ENCODE measurements around the gene EVX2.

EVX2 gene

GRCh38 chr2:176085861-176086771 is 2.4 kb upstream of the EVX2 start:
- in situ Hi-C loops (cut with MboI; ENCODE audit: low sequenced_read_pairs), result loop anchor here (25.0 kb wide), 1 partner anchor 399 kb away; no protein-coding TSS in a partner anchor

DNA sequence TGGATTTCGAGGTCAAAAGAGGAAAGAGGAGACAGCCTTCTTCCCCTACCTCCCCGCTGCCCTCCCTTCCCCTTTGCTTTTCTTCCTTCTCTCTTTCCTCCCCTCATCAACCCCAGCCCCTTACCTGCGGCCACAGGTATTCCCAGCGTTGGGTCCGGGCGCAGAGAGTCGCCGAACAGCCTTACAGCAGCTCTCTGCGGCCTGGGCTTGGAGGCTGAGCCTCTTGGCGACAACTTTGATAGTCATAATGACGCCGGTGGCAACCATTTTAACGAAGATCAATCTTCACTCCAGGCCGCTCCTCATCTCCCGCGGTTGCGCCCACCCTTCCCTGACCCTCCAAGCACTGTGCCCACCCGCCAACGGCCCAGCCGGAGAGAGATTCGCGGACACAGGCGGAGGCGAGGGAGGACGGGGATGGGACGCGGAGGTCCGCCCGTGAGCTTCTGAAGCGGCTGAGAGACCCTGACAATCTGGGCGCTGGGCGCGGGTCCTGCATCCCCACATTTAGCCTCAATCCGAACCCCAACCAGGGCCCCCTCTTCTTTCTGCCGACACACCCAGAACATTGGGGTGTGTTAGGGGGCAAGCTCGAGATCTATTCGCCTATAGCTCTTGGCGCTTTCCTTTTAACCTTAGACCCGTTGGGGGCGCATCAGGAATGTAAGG is 1.5 kb upstream of the EVX2 start:
- in situ Hi-C loops (cut with MboI; ENCODE audit: low sequenced_read_pairs), result loop anchor here (25.0 kb wide), 1 partner anchor 398 kb away; no protein-coding TSS in a partner anchor

DNA sequence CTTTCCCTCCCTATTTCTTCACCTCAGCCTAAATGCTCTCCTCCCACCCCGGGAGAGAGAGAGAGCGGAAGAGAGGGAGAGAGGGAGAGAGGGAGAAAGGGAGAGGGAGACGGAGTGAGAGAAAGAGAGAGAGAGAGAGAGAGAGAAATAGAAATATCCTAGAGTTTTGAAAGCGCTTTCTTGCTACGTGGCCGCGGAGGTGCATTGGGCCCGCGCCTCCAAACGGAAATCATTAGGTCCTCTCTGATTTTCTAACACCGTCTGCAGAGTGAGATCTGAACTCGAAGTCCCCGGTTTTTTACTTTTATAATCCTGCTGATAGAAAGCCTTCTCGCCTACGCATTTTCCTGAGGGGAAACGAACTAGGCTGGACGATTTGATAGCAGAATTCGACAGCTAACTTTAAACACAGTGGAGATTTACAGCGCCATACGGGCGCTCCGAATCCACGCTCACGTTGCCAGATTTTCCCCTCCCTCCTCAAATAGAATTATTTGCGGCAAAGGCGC is 903 bp upstream of the EVX2 start:
- in situ Hi-C loops (cut with MboI; ENCODE audit: low sequenced_read_pairs), result loop anchor here (25.0 kb wide), 1 partner anchor 397 kb away; no protein-coding TSS in a partner anchor

GRCh38 chr2:176082824-176083751 is 674 bp downstream of the EVX2 start:
- in situ Hi-C loops (cut with MboI; ENCODE audit: low sequenced_read_pairs), result loop anchor here (25.0 kb wide), 1 partner anchor 396 kb away; no protein-coding TSS in a partner anchor

DNA sequence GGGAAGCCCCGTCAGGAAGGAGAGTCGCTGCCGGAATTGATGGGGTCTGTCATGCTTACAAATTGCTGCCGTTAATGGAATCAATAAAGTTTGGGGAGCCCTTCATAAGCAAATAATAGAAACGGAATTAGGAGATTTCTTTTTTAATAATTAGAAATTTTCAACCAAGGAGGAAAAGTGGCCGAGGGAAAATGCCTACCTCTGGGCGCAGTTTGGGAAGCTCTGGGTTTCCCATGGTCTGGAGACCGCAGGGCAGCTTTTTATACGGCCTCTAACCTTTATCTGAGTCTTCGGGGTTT is 1.3 kb downstream of the EVX2 start:
- in situ Hi-C loops (cut with MboI; ENCODE audit: low sequenced_read_pairs), result loop anchor here (25.0 kb wide), 1 partner anchor 395 kb away; no protein-coding TSS in a partner anchor

DNA sequence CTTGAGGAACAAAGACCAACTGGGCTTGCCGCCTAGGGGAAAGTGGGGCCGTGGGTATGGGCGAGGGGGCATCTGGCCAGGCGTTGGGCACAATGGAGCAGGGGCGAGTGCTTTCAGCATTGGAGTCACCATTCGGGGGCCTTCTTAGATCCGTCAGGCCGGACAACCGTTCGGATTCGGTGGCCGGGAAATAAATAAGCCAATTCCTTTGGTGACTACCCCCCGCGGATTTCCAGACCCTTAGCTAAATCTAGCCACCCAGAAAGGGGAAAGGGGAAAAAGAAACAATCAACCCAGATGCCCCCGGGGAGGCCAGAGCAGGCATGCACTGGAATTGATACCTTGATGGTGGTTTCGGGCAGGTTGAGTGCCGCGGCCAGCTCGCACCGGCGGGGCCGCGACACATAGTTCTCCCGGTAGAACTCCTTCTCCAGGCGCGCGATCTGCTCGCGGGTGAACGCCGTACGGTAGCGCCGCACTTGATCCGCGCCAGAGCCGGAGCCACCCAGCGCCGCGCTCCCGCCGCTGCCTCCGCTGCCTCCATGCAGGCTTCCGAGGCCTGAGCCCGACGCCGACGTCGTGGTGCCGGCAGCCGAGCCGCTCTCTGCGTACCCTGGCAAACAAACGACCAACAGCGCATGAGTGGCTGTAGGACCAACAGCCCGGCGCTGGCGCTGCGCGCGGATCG is 1.8 kb downstream of the EVX2 start:
- in situ Hi-C loops (cut with MboI; ENCODE audit: low sequenced_read_pairs), result loop anchor here (25.0 kb wide), 1 partner anchor 395 kb away; no protein-coding TSS in a partner anchor

DNA sequence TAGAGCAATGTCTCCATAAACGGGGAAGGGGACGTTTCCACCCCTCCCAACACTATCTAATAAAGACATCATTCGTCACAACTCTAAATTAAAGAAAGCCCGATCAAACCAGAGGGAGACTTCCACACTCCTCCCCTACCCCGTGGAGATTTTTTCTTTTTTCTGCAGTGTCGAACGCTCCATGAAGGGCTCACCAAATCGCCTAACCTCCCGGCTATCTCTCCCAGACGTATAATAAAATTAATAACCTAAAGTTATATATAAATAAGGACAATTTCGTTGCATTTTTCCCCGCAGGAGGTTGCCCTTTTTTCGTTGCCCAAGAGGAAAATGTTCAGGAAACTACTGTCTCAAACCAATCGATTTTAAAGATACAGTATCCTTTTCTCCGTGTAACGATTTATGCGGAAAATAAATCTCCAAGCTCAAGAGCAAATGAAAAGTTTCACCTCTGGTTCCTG is 2.4 kb downstream of the EVX2 start:
- in situ Hi-C loops (cut with MboI; ENCODE audit: low sequenced_read_pairs), result loop anchor here (25.0 kb wide), 1 partner anchor 394 kb away; no protein-coding TSS in a partner anchor

DNA sequence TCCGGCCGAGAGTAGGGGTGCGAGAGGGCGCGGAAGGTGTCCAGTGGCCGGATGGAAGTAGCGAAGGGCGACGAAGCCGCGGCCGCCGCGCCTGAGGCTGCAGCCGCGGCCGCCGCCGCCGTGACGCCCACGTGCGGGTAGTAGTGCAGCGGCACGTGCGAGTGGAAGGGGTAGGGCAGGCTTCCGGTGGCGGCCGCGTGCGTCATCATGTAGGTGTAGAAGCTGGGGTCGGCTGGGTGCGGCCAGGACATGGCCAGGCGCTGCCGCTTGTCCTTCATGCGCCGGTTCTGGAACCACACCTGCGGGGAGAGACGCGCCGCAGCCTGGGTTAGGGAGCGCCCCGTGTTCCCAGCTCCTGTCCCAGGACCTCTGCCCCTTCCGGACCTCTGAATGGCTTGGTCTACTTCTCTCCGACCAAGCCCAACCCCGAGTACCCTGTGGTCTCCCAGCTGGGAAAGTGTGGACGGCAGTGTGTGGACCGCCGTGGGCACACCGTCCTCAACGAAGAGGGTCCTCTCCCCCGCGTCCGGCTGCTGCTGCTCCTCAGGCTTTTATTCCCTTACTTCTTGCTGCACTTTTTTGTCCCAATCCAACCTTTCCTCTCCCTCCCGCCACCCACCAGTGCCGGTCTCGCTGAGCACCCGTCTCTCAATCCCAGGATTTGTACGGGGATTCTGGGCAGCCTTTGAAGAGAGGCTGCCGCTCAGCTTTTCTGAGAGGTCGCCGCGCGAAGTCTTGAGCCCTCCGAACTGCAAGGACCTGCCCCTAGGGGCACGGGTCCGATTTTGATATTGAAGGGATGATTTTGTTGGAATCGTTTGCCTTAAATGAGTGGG is 3.0 kb downstream of the EVX2 start:
- in situ Hi-C loops (cut with MboI; ENCODE audit: low sequenced_read_pairs), result loop anchor here (25.0 kb wide), 1 partner anchor 393 kb away; no protein-coding TSS in a partner anchor

DNA sequence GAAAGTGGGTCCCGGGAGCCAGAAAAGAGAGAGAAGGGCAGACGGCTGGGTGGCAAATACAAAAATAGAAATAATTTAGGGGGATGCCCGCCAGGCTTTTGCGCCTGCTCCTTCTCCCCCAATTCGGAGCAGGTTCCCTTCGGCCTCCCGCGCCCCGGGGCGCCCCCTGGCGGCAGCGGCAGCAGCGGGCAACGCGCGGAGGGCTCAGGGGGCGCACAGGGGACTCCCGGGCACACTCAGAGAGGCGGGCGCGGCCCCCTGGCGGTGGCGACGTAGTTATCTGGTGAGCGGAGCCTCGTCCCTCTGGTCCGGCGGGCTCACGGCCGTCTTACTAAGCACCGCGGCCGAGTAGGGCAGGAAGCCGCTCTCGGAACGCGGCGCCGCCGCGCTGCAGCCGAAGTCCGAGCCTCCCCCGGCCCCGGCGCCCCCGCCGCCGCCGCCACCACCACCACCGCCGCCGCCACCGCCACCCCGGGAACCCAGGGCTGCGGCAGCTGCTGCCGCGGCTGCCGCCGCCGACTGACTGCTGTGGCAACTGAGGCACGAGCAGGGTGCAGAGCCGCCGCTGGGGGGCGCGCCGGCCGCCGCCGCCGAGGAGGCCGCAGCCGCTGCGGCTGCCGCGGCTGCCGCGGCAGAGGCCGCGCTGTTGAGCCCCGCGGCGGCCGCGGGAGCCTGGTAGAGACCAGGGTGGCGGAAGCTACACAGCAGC is 3.8 kb downstream of the EVX2 start:
- in situ Hi-C loops (cut with MboI; ENCODE audit: low sequenced_read_pairs), result loop anchor here (25.0 kb wide), 1 partner anchor 393 kb away; no protein-coding TSS in a partner anchor

- in situ Hi-C loops (cut with MboI; ENCODE audit: low sequenced_read_pairs), result loop anchor here (25.0 kb wide), 1 partner anchor 392 kb away; no protein-coding TSS in a partner anchor
Observed at GRCh38 chr2:176079285-176079830, 4.4 kb downstream of the EVX2 start.

GRCh38 chr2:176078541-176079284 is 5.0 kb downstream of the EVX2 start:
- in situ Hi-C loops (cut with MboI; ENCODE audit: low sequenced_read_pairs), result loop anchor here (25.0 kb wide), 1 partner anchor 391 kb away; no protein-coding TSS in a partner anchor

- in situ Hi-C loops (cut with MboI; ENCODE audit: low sequenced_read_pairs), result loop anchor here (25.0 kb wide), 1 partner anchor 389 kb away; no protein-coding TSS in a partner anchor
Observed at GRCh38 chr2:176076796-176077195, 7.0 kb downstream of the EVX2 start.

DNA sequence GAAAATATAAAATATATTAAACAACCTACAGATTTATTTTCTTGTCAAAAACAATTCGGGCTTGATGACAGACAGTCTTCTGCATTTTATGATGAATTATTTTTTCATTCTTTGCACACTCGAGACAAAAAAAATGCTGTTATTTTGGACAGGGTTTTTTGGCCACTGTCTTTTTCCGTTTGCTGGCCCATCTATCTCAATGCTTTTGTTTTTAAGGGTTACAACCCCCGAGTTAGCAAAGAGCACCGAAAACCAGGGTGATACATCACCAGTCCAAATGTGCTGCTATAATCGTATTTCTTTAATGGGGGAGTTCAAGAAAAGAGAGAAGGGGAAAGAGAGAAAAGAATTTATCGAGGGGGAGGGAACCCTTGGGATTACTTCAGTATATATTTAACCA is 7.7 kb downstream of the EVX2 start:
- in situ Hi-C loops (cut with MboI; ENCODE audit: low sequenced_read_pairs), result loop anchor here (25.0 kb wide), 1 partner anchor 389 kb away; no protein-coding TSS in a partner anchor

DNA sequence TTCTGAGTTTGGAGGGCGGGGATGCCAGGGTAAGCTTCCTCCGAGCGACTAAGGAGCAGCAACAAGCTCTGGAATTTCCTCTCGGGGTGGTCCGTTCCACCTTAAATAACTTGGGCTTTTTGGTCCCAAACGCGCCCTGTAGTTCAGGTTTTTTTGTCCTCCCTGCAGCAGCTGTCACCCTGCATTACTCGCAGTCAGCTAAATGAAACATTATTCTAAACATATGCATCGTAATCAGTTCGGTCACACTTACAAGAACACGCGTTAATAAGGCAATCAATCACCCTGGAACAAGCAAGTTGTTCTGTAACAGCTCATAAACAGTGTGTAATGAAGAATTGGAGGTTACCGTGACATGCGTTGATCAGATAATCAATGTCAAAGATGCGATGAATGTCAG is 8.3 kb downstream of the EVX2 start:
- in situ Hi-C loops (cut with MboI; ENCODE audit: low sequenced_read_pairs), result loop anchor here (25.0 kb wide), 1 partner anchor 388 kb away; no protein-coding TSS in a partner anchor

GRCh38 chr2:176074919-176075425 is 8.8 kb downstream of the EVX2 start:
- in situ Hi-C loops (cut with MboI; ENCODE audit: low sequenced_read_pairs), result loop anchor here (25.0 kb wide), 1 partner anchor 388 kb away; no protein-coding TSS in a partner anchor
